ENCODE results near the gene CXorf65.

The CXorf65 gene

GRCh38 chrX:71105628-71106027 lies 912 bp downstream of the CXorf65 start:
- DNase-seq = no peak

GRCh38 chrX:71103110-71103983 lies 3.2 kb downstream of the CXorf65 start:
- peak; percentile 61 for DNase-seq

- DNase-seq = no peak
Observed at GRCh38 chrX:71102292-71102691, 4.2 kb downstream of the CXorf65 start.

- DNase-seq = no peak
Observed at GRCh38 chrX:71100581-71101505, 5.7 kb downstream of the CXorf65 start.

- no peak for DNase-seq
Observed at GRCh38 chrX:71099736-71100135, 6.8 kb downstream of the CXorf65 start.

GRCh38 chrX:71098951-71099506 lies 7.5 kb downstream of the CXorf65 start:
- DNase-seq = no peak

GRCh38 chrX:71098302-71098701 lies 8.2 kb downstream of the CXorf65 start:
- peak; percentile 82 for DNase-seq

GRCh38 chrX:71096760-71097032 lies 9.8 kb downstream of the CXorf65 start:
- DNase-seq = no peak

GRCh38 chrX:71095981-71096759 lies 10.4 kb downstream of the CXorf65 start:
- no peak for DNase-seq

GRCh38 chrX:71095555-71095980 lies 11.0 kb downstream of the CXorf65 start, which contains the start of gene FOXO4:
FOXO4 (plus strand) TSS chrX:71095851; CDS start chrX:71096529, 678 bp downstream.
- peak; percentile 93 for DNase-seq

GRCh38 chrX:71095033-71095432 lies 11.5 kb downstream of the CXorf65 start:
- DNase-seq = no peak

- no peak for DNase-seq
Observed at GRCh38 chrX:71091263-71091662, 15.3 kb downstream of the CXorf65 start.

- DNase-seq = no peak
Observed at GRCh38 chrX:71085900-71086299, 20.6 kb downstream of the CXorf65 start.

- DNase-seq = no peak
Observed at GRCh38 chrX:71082822-71083221, 23.7 kb downstream of the CXorf65 start.

GRCh38 chrX:71082124-71082647 lies 24.4 kb downstream of the CXorf65 start:
- no peak for DNase-seq

GRCh38 chrX:71081330-71082123 lies 25.0 kb downstream of the CXorf65 start:
- DNase-seq = no peak

- DNase-seq = no peak
Observed at GRCh38 chrX:71070531-71070930, 36.0 kb downstream of the CXorf65 start.

- DNase-seq = peak; percentile 93
Observed at GRCh38 chrX:71068044-71068918, 38.3 kb downstream of the CXorf65 start, which contains the start of gene SNX12. SNX12 (minus strand) TSS chrX:71068334; CDS start chrX:71068306, 28 bp downstream.

- no peak for DNase-seq
Observed at GRCh38 chrX:71067712-71068043, 38.9 kb downstream of the CXorf65 start.

- no peak for DNase-seq
Observed at GRCh38 chrX:71067089-71067488, 39.5 kb downstream of the CXorf65 start.

Data from CD4-positive, alpha-beta T cell treated with Interleukin-15 for 1 hour (primary cell).